Jurkat, Clone E6-1 (cell line): ENCODE measurements around the gene ARHGEF1.

Source experiments
- DNase-seq: peaks from one replicate; pipeline ENCODE4 v3.0.0-alpha.2; 2011; ENCODE audit warnings: low read depth, low spot score
- H3K4me3 ChIP-seq: 2 replicates; pipeline ENCODE4 v1.5.1; 2011; ENCODE audit warnings: mild to moderate bottlenecking, low read length, control low read depth, moderate library complexity

The ARHGEF1 gene

GRCh38 chr19:41879670-41880328, 3.2 kb upstream of the ARHGEF1 start:
- no peak for DNase-seq
- no peak overlapping the region for H3K4me3 ChIP-seq

DNA sequence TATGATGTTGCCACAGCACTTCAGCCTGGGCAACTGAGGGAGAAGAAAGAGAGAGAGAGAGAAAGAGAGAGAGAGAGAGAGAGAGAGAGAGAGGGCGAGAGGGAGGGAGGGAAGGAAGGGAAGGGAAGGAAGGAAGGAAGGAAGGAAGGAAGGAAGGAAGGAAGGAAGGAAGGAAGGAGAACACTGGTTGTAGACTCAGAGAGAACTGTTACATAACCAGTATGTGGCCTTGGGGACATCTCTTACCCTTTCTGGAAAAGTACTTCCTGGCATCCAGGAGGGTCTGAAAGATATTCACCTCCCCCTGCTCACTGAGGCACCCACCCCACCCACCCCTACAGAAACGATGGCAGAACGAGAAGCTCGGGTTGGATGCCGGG, 2.7 kb upstream of the ARHGEF1 start:
- no peak overlapping the region for H3K4me3 ChIP-seq

GRCh38 chr19:41883463-41883820, 458 bp downstream of the ARHGEF1 start:
- DNase-seq = no peak
- peak overlapping the region; percentile 98 for H3K4me3 ChIP-seq

More for the DNA sequence above, 2.7 kb upstream of the ARHGEF1 start:
- DNase-seq = no peak

- peak overlapping the region; percentile 98 for H3K4me3 ChIP-seq
- DNase-seq = no peak
Measured at GRCh38 chr19:41883821-41884733, 1.1 kb downstream of the ARHGEF1 start.

- DNase-seq = peak; percentile 91
Measured at GRCh38 chr19:41886761-41887710, 4.1 kb downstream of the ARHGEF1 start.

GRCh38 chr19:41887711-41888382, 4.9 kb downstream of the ARHGEF1 start:
- DNase-seq = peak; percentile 79
- peak overlapping the region; percentile 60 for H3K4me3 ChIP-seq

More at GRCh38 chr19:41886761-41887710, 4.1 kb downstream of the ARHGEF1 start:
- H3K4me3 ChIP-seq = peak overlapping the region; percentile 60

DNA sequence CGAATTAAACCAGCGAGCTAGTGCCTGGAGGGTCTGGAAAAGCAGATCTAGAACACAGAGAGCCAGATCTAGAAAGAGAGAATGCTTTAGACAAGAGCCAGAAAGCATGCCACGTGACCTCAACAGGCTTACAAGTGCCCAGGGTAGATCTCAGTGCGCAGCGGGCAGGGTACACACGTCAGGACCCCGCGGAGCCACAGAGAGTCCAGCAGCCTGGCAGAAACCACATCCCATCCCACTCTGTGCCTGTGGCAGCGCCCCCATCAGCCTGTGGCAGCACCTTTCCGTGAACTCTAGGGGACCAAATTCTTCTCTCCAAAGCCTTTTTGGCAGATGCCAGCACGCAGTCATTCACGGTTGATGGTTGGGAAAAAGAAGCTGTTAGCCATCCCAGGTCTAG, 5.9 kb downstream of the ARHGEF1 start:
- DNase-seq = no peak
- no peak overlapping the region for H3K4me3 ChIP-seq

DNA sequence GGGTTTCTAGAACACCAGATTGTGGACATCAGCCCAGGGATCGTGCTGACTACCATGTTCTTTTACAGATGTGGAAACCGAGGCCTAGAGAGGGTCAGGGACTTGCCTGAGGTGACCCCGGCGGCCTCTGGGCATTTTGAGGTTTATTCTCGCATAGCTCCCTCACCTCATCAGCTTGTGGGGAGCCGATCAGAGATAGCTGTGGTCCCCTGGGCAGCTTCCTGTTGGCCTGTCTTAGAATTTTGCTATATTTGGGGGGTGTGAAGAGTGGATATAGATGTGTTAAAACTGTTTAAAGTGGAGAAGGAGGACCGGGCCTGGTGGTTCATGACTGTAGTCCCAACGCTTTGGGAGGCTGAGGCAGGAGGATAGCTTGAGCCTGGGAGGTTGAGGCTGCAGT, 6.9 kb downstream of the ARHGEF1 start:
- no peak for DNase-seq
- no peak overlapping the region for H3K4me3 ChIP-seq

DNA sequence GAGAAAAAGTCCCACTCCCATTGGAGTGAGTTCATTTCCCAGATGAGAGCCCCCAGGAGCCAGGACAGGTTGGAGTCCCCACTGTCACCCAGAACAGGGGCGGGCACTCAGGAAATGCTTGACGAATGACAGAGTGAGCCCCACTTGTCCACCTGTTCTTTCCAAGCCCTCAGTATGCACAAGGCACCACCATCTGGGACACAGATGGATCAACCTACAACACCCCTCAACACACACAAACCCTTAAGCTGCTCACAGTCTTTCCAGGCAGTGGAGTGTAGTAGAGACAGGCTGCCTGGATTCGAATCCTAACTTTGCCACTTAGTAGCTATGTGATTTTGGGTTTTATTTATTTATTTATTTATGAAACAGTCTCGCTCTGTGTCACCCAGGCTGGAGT, 8.0 kb downstream of the ARHGEF1 start:
- no peak for DNase-seq
- H3K4me3 ChIP-seq = no peak overlapping the region

DNA sequence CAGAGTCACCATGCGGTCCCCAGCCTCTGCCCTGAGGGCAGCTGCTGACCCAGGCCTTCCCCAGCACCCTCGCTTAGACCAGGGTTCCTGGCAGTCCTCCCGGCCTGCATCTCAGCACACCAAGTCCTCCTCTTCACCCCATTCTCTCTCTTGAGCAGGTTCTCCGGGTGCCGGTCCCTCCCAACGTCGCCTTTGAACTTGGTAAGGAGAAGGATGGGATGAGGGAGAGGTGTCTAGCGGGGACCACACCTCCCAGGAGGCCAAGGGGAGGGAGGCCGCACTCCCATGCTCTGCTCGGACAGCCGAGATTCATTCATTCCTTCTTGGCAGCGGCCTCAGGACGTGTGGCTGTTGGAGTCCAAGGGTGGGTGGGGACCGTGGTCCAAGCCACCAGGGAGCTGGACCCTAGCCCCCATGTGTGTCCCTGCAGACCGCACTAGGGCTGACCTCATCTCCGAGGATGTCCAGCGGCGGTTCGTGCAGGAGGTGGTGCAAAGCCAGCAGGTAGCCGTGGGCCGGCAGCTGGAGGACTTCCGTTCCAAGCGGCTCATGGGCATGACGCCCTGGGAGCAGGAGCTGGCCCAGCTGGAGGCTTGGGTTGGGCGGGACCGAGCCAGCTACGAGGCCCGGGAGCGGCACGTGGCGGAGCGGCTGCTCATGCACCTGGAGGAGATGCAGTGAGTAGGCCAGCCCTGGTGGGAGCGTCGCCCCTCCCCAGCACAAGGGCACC, 9.4 kb downstream of the ARHGEF1 start:
- no peak overlapping the region for H3K4me3 ChIP-seq
- no peak for DNase-seq

DNA sequence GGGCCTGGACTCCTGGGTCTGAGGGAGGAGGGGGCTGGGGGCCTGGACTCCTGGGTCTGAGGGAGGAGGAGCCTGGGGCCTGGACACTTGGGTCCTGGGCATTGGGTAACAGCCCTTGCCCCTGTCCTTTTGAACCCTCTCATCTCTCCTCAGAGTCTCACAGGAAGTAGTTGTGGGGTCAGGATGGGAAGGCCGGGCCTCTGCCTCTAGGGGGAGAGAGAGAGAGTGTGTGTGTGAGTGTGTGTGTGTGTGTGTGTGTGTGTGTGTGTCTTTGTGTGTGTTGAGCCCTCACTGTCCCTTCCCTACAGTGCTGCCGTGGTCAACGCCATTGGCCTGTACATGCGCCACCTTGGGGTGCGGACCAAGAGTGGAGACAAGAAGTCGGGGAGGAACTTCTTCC, 10.9 kb downstream of the ARHGEF1 start:
- DNase-seq = peak; percentile 48
- H3K4me3 ChIP-seq = no peak overlapping the region

DNA sequence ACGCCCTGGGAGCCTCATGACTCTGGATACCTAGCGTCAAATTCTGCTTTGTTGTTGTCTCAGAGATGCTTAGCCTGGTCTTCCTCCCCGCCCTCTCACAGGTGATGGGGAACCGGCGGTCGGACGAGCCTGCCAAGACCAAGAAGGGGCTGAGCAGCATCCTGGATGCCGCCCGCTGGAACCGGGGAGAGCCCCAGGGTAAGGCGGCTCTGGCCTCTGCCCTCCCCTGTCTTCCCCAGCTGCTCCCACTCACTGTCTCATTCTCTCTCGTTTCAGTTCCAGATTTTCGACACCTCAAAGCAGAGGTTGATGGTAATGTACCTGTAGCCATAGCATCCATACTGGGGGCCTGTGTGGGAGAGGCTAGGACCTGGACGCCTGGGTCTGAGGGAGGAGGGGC, 11.4 kb downstream of the ARHGEF1 start:
- no peak for DNase-seq
- H3K4me3 ChIP-seq = no peak overlapping the region

- H3K4me3 ChIP-seq = no peak overlapping the region
- DNase-seq = no peak
Measured at GRCh38 chr19:41895745-41896580, 13.0 kb downstream of the ARHGEF1 start.

GRCh38 chr19:41896581-41896942, 13.6 kb downstream of the ARHGEF1 start:
- no peak for DNase-seq
- no peak overlapping the region for H3K4me3 ChIP-seq

DNA sequence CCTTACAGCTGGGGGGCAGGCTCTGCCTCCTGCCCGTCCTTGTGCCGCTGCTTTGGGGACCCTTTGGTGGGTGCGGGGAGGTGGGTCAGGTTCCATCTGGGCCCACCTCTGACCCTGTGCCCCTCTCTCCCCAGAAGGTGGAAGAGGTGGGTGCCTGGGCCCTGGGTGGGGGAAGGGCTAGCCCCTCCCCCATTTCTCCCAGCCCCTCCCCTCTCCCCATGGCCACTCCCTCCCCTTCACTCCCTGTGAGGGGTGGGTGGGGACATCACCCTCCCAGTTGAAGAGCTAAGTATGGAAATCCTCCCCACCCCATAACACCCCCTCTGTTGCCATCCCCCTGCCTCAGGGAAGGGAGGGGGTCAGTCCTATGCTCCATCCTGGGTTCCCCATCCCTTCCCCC, 14.2 kb downstream of the ARHGEF1 start:
- no peak overlapping the region for H3K4me3 ChIP-seq
- no peak for DNase-seq

DNA sequence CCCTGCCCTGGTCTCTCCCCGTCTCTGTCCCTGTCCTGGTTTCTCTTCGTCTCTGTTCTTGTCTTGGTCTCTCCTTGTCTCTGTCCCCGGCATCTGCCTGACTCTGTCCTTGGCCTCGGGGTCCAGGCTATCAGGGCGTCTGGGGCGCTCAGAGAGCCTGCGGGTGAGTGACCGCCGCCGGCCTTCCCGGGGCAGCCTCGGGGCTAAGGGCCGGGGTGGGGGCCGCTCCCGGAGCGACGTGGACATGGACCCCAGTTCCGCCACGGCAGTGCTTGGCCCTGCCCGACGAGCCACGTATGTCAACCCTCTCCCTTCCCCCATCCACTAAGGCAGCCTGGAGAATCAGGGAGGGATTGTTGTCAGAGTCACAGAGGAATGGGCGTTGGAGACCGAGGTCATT, 14.8 kb downstream of the ARHGEF1 start:
- no peak for DNase-seq
- H3K4me3 ChIP-seq = no peak overlapping the region

DNA sequence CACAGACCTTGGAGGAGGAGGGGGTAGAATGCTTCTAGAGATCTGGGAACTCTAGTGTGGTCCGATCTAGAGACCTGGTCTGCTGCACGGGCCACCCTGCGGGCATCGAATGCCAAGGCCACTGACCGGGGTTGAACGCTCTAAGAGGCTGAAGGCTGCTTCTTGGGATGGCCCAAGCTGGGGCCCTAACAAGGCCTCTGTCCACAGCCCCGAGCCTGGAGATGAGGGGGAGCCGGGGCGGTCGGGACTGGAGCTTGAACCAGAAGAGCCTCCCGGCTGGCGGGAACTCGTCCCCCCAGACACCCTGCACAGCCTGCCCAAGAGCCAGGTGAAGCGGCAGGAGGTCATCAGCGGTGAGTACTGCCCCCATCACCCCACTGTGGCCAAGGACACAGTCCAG, 15.3 kb downstream of the ARHGEF1 start:
- no peak for DNase-seq
- no peak overlapping the region for H3K4me3 ChIP-seq
